ENCODE measurements around the gene BFSP1.

Gene BFSP1

GRCh38 chr20:17536944-17537444 lies 5.8 kb upstream of the BFSP1 start:
- H3K4me3 ChIP-seq (ENCODE audit: control insufficient read depth, low read depth, low read length) = no peak overlapping the region
- peak; percentile 75 for DNase-seq (ENCODE audit: low read depth)
- TF ChIP-seq CTCF (conservative IDR thresholded peaks at IDR 0.05; ENCODE audit: control insufficient read depth, insufficient read depth, low read depth, low read length) = peak; percentile 96

GRCh38 chr20:17534077-17534476 lies 2.9 kb upstream of the BFSP1 start:
- no peak for DNase-seq (ENCODE audit: low read depth)
- no peak overlapping the region for H3K4me3 ChIP-seq (ENCODE audit: control insufficient read depth, low read depth, low read length)
- TF ChIP-seq CTCF (conservative IDR thresholded peaks at IDR 0.05; ENCODE audit: control insufficient read depth, insufficient read depth, low read depth, low read length) = no peak

- DNase-seq (ENCODE audit: low read depth) = peak; percentile 72
- no peak overlapping the region for H3K4me3 ChIP-seq (ENCODE audit: control insufficient read depth, low read depth, low read length)
- TF ChIP-seq CTCF (conservative IDR thresholded peaks at IDR 0.05; ENCODE audit: control insufficient read depth, insufficient read depth, low read depth, low read length) = no peak
These were observed 2.2 kb upstream of the BFSP1 start for GRCh38 chr20:17533396-17533795.

GRCh38 chr20:17531665-17532025 lies 466 bp upstream of the BFSP1 start:
- peak overlapping the region; percentile 33 for H3K4me3 ChIP-seq (ENCODE audit: control insufficient read depth, low read depth, low read length)
- TF ChIP-seq CTCF (conservative IDR thresholded peaks at IDR 0.05; ENCODE audit: control insufficient read depth, insufficient read depth, low read depth, low read length) = no peak
- DNase-seq (ENCODE audit: low read depth) = no peak

- H3K4me3 ChIP-seq (ENCODE audit: control insufficient read depth, low read depth, low read length) = no peak overlapping the region
- DNase-seq (ENCODE audit: low read depth) = no peak
- no peak for TF ChIP-seq CTCF (conservative IDR thresholded peaks at IDR 0.05; ENCODE audit: control insufficient read depth, insufficient read depth, low read depth, low read length)
These were observed 1.0 kb downstream of the BFSP1 start for GRCh38 chr20:17530153-17530552.

GRCh38 chr20:17529586-17529985 lies 1.6 kb downstream of the BFSP1 start:
- no peak for TF ChIP-seq CTCF (conservative IDR thresholded peaks at IDR 0.05; ENCODE audit: control insufficient read depth, insufficient read depth, low read depth, low read length)
- DNase-seq (ENCODE audit: low read depth) = no peak
- H3K4me3 ChIP-seq (ENCODE audit: control insufficient read depth, low read depth, low read length) = no peak overlapping the region

- TF ChIP-seq CTCF (conservative IDR thresholded peaks at IDR 0.05; ENCODE audit: control insufficient read depth, insufficient read depth, low read depth, low read length) = no peak
- DNase-seq (ENCODE audit: low read depth) = peak; percentile 16
- H3K4me3 ChIP-seq (ENCODE audit: control insufficient read depth, low read depth, low read length) = no peak overlapping the region
These were observed 5.5 kb downstream of the BFSP1 start for GRCh38 chr20:17525650-17526049.

Measured in fibroblast of mammary gland (primary cell).